ENCODE data around the gene SLC6A16. TPM values are rescaled to one million over a fixed set of nuclear protein-coding genes. Genes with fewer than 3 reads are reported as not detected.

The SLC6A16 gene
- total RNA-seq, 1 donor from 2014 or later, result 3.5 TPM

- H3K9me3 Mint-ChIP-seq, result peaks cover 14% of the 10 kb centered on the region
- no peaks in the 10 kb centered on the region for H3K36me3 Mint-ChIP-seq
- no peaks in the 10 kb centered on the region for H3K4me1 Mint-ChIP-seq (ENCODE audit: unreplicated experiment)
- no peak for DNase-seq (ENCODE audit: extremely low spot score, unreplicated experiment)
- no peak overlapping the region for H3K4me3 Mint-ChIP-seq
- peaks cover 3% of the 10 kb centered on the region for H3K27me3 Mint-ChIP-seq
- TF ChIP-seq, protein P1, sequence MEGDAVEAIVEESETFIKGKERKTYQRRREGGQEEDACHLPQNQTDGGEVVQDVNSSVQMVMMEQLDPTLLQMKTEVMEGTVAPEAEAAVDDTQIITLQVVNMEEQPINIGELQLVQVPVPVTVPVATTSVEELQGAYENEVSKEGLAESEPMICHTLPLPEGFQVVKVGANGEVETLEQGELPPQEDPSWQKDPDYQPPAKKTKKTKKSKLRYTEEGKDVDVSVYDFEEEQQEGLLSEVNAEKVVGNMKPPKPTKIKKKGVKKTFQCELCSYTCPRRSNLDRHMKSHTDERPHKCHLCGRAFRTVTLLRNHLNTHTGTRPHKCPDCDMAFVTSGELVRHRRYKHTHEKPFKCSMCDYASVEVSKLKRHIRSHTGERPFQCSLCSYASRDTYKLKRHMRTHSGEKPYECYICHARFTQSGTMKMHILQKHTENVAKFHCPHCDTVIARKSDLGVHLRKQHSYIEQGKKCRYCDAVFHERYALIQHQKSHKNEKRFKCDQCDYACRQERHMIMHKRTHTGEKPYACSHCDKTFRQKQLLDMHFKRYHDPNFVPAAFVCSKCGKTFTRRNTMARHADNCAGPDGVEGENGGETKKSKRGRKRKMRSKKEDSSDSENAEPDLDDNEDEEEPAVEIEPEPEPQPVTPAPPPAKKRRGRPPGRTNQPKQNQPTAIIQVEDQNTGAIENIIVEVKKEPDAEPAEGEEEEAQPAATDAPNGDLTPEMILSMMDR (conservative IDR thresholded peaks at IDR 0.05), result no peak
- H3K27ac Mint-ChIP-seq, result no peak overlapping the region
These were observed 63.4 kb downstream of the SLC6A16 start for GRCh38 chr19:49261602-49262001.

GRCh38 chr19:49256691-49257090 is 68.3 kb downstream of the SLC6A16 start:
- DNase-seq (ENCODE audit: extremely low spot score, unreplicated experiment), result no peak
- no peaks in the 10 kb centered on the region for H3K36me3 Mint-ChIP-seq
- H3K4me3 Mint-ChIP-seq, result no peak overlapping the region
- TF ChIP-seq, protein P1 (conservative IDR thresholded peaks at IDR 0.05), result no peak
- H3K4me1 Mint-ChIP-seq (ENCODE audit: unreplicated experiment), result no peaks in the 10 kb centered on the region
- peaks cover 8% of the 10 kb centered on the region for H3K27me3 Mint-ChIP-seq
- H3K9me3 Mint-ChIP-seq, result peaks cover 14% of the 10 kb centered on the region
- H3K27ac Mint-ChIP-seq, result no peak overlapping the region

DNA sequence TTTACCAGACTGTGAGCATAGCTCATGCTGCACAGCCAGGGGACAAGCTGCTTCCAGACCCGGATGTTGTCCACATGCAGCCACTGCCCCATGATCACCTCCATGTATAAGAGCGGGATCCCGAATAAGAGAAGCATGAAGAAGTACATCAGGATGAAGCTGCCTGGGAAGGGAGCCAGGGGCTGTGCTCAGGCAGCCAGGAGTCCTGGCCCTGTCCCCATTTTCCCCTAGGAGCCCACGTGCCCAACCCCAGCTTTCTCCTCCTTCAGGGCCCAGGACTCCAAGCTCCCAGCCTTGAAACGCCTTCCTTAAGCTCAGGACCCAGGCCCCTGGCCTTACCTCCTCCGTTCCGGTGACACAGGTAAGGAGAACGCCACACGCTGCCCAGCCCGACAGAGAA is 69.3 kb downstream of the SLC6A16 start:
- Mint-ChIP-seq H3K27ac (no peak overlapping the region), H3K36me3 (no peaks in the 10 kb centered on the region), H3K4me1 (ENCODE audit: unreplicated experiment) (no peaks in the 10 kb centered on the region), H3K27me3 (peaks cover 8% of the 10 kb centered on the region), H3K4me3 (no peak overlapping the region), H3K9me3 (peaks cover 14% of the 10 kb centered on the region)
- TF ChIP-seq, protein P1 (conservative IDR thresholded peaks at IDR 0.05), result no peak
- DNase-seq (ENCODE audit: extremely low spot score, unreplicated experiment), result no peak

DNA sequence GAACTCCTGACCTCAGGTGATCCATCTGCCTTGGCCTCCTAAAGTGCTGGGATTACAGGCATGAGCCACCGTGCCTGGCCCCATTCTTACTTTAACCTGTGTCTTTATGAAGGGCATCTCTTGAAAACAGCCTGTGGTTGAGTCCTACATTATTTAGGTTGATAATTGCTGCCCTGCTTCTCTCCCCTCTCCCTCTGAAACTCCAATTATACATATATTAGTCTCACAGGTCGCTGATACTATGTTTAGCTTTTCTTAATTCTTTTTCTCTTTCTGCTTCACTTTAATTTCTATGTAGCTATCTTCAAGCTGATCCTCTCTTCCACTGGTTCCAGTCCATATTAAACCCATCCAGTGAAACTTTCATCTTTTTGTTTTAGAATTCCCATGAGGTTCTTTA is 75.1 kb downstream of the SLC6A16 start:
- no peaks in the 10 kb centered on the region for H3K4me1 Mint-ChIP-seq (ENCODE audit: unreplicated experiment)
- H3K4me3 Mint-ChIP-seq, result no peak overlapping the region
- TF ChIP-seq, protein P1 (conservative IDR thresholded peaks at IDR 0.05), result no peak
- H3K9me3 Mint-ChIP-seq, result no peaks in the 10 kb centered on the region
- H3K27ac Mint-ChIP-seq, result no peak overlapping the region
- peaks cover 5% of the 10 kb centered on the region for H3K27me3 Mint-ChIP-seq
- H3K36me3 Mint-ChIP-seq, result no peaks in the 10 kb centered on the region
- DNase-seq (ENCODE audit: extremely low spot score, unreplicated experiment), result no peak

- H3K27ac Mint-ChIP-seq, result no peak overlapping the region
- H3K27me3 Mint-ChIP-seq, result peaks cover 2% of the 10 kb centered on the region
- no peak for DNase-seq (ENCODE audit: extremely low spot score, unreplicated experiment)
- no peaks in the 10 kb centered on the region for H3K9me3 Mint-ChIP-seq
- TF ChIP-seq, protein P1 (conservative IDR thresholded peaks at IDR 0.05), result no peak
- no peaks in the 10 kb centered on the region for H3K4me1 Mint-ChIP-seq (ENCODE audit: unreplicated experiment)
- H3K36me3 Mint-ChIP-seq, result no peaks in the 10 kb centered on the region
- H3K4me3 Mint-ChIP-seq, result no peak overlapping the region
These were observed 77.3 kb downstream of the SLC6A16 start for GRCh38 chr19:49247676-49248075.

GRCh38 chr19:49244256-49244655 is 80.7 kb downstream of the SLC6A16 start:
- DNase-seq (ENCODE audit: extremely low spot score, unreplicated experiment), result no peak
- H3K4me1 Mint-ChIP-seq (ENCODE audit: unreplicated experiment), result no peaks in the 10 kb centered on the region
- H3K4me3 Mint-ChIP-seq, result no peak overlapping the region
- H3K9me3 Mint-ChIP-seq, result no peaks in the 10 kb centered on the region
- H3K27ac Mint-ChIP-seq, result no peak overlapping the region
- H3K27me3 Mint-ChIP-seq, result no peaks in the 10 kb centered on the region
- H3K36me3 Mint-ChIP-seq, result no peaks in the 10 kb centered on the region
- TF ChIP-seq, protein P1 (conservative IDR thresholded peaks at IDR 0.05), result no peak

All from type B pancreatic cell (in vitro differentiated cells).